Hypothalamus (tissue), 51 donors: ENCODE data around the gene ABHD17B.
A peak's percentile ranks its signal among the peaks of the same experiment; 100 is the strongest.
"Not testable (repeated sequence)": the region's sequence is repeated elsewhere in the genome, so short reads cannot be mapped to it uniquely, and the experiment has no call there.

Experiments used
- DNase-seq, 51 donors: peaks; one replicate each; lab custom pipeline; 2025; lab: John Stamatoyannopoulos, UW

ABHD17B gene

GRCh38 chr9:71911061-71911907 is at the start of gene ABHD17B, which contains the start of gene C9orf85:
ABHD17B (minus strand) TSS chr9:71911193; CDS start chr9:71875080, 36,113 bp downstream.
C9orf85 (plus strand) TSS chr9:71911639; CDS start chr9:71911735, 96 bp downstream.
- DNase-seq, result peak; percentile 95 to 100 (median 99)

GRCh38 chr9:71955300-71955915 is 44.4 kb upstream of the ABHD17B start:
- no peak for DNase-seq

GRCh38 chr9:71954652-71955051 is 43.7 kb upstream of the ABHD17B start:
- DNase-seq, result not testable (repeated sequence)

GRCh38 chr9:71944754-71945375 is 33.9 kb upstream of the ABHD17B start:
- peak in 1 of 51 donors; percentile 8 for DNase-seq

- peak in 2 of 51 donors; percentile 4 to 11 for DNase-seq
Measured at GRCh38 chr9:71941998-71942567, 31.1 kb upstream of the ABHD17B start.

- DNase-seq, result no peak
Measured at GRCh38 chr9:71941060-71941568, 30.1 kb upstream of the ABHD17B start.

- peak in 1 of 51 donors; percentile 5 for DNase-seq
Measured at GRCh38 chr9:71937898-71938297, 26.9 kb upstream of the ABHD17B start.

- peak in 5 of 51 donors; percentile 0 to 68 (median 14) for DNase-seq
Measured at GRCh38 chr9:71937070-71937625, 26.2 kb upstream of the ABHD17B start.

- DNase-seq, result no peak
Measured at GRCh38 chr9:71936066-71936465, 25.1 kb upstream of the ABHD17B start.

GRCh38 chr9:71931166-71931565 is 20.2 kb upstream of the ABHD17B start:
- no peak for DNase-seq

GRCh38 chr9:71929791-71930440 is 18.9 kb upstream of the ABHD17B start:
- DNase-seq, result no peak

- no peak for DNase-seq
Measured at GRCh38 chr9:71929223-71929622, 18.2 kb upstream of the ABHD17B start.

- no peak for DNase-seq
Measured at GRCh38 chr9:71928806-71929205, 17.8 kb upstream of the ABHD17B start.

GRCh38 chr9:71928376-71928775 is 17.4 kb upstream of the ABHD17B start:
- no peak for DNase-seq

- no peak for DNase-seq
Measured at GRCh38 chr9:71925834-71926233, 14.8 kb upstream of the ABHD17B start.

- DNase-seq, result no peak
Measured at GRCh38 chr9:71924576-71924975, 13.6 kb upstream of the ABHD17B start.

GRCh38 chr9:71921190-71921814 is 10.3 kb upstream of the ABHD17B start:
- DNase-seq, result no peak

GRCh38 chr9:71920456-71921189 is 9.6 kb upstream of the ABHD17B start:
- DNase-seq, result no peak

- DNase-seq, result no peak
Measured at GRCh38 chr9:71918419-71918818, 7.4 kb upstream of the ABHD17B start.
